ENCODE measurements around the gene PROSER2. TPM values are rescaled to one million over a fixed set of nuclear protein-coding genes. Genes with fewer than 3 reads are reported as not detected.

PROSER2 gene
- total RNA-seq, 1 experiment from 2014 or later = 19.5 TPM

DNA sequence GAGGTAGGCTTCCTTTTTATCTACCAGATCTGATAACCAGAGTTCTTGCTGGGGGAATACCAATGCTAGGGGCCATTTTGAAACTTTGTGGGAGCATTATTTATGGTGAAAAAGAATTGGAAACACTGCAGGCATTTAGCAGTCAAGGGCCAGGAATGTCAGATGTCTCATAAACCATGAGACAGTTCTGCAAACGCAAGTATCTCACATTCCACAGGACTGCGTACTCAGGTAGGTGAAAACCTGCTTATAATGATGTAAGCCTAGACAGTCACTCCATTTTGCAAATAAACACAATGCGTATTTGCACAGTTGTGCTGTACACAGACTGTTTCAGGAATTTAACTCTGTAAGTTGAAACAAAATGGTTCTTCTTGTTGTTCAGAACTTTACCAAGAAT, 47.1 kb upstream of the PROSER2 start:
- CTCF ChIA-PET = no interaction called here
- H3K27me3 Mint-ChIP-seq (ENCODE audit: unreplicated experiment) = no peaks in the 10 kb centered on the region
- no peaks in the 10 kb centered on the region for H3K36me3 Mint-ChIP-seq (ENCODE audit: insufficient read depth, unreplicated experiment)
- H3K4me1 Mint-ChIP-seq (ENCODE audit: low read depth, unreplicated experiment) = no peaks in the 10 kb centered on the region
- no peak overlapping the region for H3K27ac Mint-ChIP-seq (ENCODE audit: unreplicated experiment)
- no TSS peak for BruUV-seq (replicated peaks)
- DNase-seq = no peak
- intact Hi-C loops (cut with micrococcal nuclease; ENCODE audit: unreplicated experiment) = no loop called here
- no peak overlapping the region for H3K4me3 Mint-ChIP-seq (ENCODE audit: low read depth, unreplicated experiment)
- no peaks in the 10 kb centered on the region for H3K9me3 Mint-ChIP-seq (ENCODE audit: low read depth, unreplicated experiment)
- TF ChIP-seq, protein P1, sequence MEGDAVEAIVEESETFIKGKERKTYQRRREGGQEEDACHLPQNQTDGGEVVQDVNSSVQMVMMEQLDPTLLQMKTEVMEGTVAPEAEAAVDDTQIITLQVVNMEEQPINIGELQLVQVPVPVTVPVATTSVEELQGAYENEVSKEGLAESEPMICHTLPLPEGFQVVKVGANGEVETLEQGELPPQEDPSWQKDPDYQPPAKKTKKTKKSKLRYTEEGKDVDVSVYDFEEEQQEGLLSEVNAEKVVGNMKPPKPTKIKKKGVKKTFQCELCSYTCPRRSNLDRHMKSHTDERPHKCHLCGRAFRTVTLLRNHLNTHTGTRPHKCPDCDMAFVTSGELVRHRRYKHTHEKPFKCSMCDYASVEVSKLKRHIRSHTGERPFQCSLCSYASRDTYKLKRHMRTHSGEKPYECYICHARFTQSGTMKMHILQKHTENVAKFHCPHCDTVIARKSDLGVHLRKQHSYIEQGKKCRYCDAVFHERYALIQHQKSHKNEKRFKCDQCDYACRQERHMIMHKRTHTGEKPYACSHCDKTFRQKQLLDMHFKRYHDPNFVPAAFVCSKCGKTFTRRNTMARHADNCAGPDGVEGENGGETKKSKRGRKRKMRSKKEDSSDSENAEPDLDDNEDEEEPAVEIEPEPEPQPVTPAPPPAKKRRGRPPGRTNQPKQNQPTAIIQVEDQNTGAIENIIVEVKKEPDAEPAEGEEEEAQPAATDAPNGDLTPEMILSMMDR (IDR thresholded peaks at IDR 0.05; ENCODE audit: unreplicated experiment) = no peak

DNA sequence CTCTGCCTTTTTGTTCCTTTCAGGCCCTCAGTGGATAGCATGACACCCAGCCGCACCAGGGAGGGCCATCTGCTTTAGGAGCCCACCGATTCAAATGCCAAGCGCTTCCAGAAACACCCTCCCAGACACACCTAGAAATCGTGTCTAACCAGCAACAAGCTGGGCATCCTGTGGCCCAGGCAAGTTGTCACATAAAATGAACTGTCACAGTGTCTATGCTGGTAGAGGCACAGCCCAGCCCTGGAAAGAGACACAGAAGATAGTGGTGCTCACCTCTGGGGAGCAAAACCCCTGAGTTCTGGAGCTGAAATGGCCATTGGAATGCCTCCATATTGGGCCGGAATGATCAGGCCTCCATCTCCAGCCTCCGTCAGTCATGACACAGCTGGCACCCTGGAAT, 42.0 kb upstream of the PROSER2 start:
- no peak overlapping the region for H3K4me3 Mint-ChIP-seq (ENCODE audit: low read depth, unreplicated experiment)
- no peaks in the 10 kb centered on the region for H3K27me3 Mint-ChIP-seq (ENCODE audit: unreplicated experiment)
- H3K4me1 Mint-ChIP-seq (ENCODE audit: low read depth, unreplicated experiment) = no peaks in the 10 kb centered on the region
- H3K9me3 Mint-ChIP-seq (ENCODE audit: low read depth, unreplicated experiment) = no peaks in the 10 kb centered on the region
- TF ChIP-seq, protein P1 (IDR thresholded peaks at IDR 0.05; ENCODE audit: unreplicated experiment) = no peak
- DNase-seq = no peak
- CTCF ChIA-PET = interaction anchor here (0.6 kb wide), 1 partner anchor 201 kb away, joined by 3 read pairs; no protein-coding TSS in a partner anchor
- H3K27ac Mint-ChIP-seq (ENCODE audit: unreplicated experiment) = no peak overlapping the region
- H3K36me3 Mint-ChIP-seq (ENCODE audit: insufficient read depth, unreplicated experiment) = no peaks in the 10 kb centered on the region
- no TSS peak for BruUV-seq (replicated peaks)
- intact Hi-C loops (cut with micrococcal nuclease; ENCODE audit: unreplicated experiment) = no loop called here

DNA sequence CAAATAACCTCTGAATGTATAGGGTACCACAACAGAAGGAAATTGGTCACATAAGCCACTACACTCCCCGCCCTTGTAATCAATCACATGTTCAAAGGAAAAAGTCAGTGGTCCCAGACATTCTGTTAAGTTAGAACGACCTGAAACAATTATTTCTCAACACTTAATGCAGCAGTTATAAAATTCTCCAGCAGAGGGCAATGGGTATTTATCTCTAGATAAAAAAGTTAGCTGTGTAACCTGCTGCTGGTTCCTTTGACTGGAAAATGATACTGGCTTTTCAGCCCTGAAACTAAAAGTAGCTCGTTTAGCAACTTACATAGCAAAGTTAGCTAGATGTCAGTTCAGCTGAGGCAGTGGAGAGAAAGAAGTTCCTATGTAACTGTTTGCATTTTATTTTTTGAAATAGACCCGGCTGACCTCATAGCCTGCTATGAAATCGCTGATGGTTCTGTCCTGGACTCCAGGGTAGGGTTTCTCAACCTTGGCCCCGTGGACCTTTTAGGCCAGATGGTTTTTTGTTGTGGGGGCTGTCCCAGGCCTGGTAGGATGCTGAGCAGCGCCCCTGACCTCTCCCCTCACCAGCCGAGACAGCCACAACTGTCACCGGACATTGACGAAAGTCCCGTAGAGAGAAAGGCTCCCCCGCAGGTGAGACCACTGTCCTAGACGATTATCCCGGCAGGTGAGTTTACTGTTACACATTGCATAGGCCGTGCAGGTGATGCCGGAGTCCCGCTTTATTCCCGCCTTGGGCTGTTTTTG, 40.2 kb upstream of the PROSER2 start:
- CTCF ChIA-PET = interaction anchor here (0.6 to 1.5 kb wide), 10 partner anchors 10 to 220 kb away, joined by 3 to 16 read pairs (median 4); no protein-coding TSS in a partner anchor
- H3K27ac Mint-ChIP-seq (ENCODE audit: unreplicated experiment) = no peak overlapping the region
- no peaks in the 10 kb centered on the region for H3K4me1 Mint-ChIP-seq (ENCODE audit: low read depth, unreplicated experiment)
- H3K9me3 Mint-ChIP-seq (ENCODE audit: low read depth, unreplicated experiment) = no peaks in the 10 kb centered on the region
- H3K4me3 Mint-ChIP-seq (ENCODE audit: low read depth, unreplicated experiment) = no peak overlapping the region
- no peaks in the 10 kb centered on the region for H3K36me3 Mint-ChIP-seq (ENCODE audit: insufficient read depth, unreplicated experiment)
- TF ChIP-seq, protein P1 (IDR thresholded peaks at IDR 0.05; ENCODE audit: unreplicated experiment) = peak; percentile 37
- DNase-seq = peak; percentile 41
- intact Hi-C loops (cut with micrococcal nuclease; ENCODE audit: unreplicated experiment) = loop anchor here (2.0 kb wide), 1 partner anchor 204 kb away; no protein-coding TSS in a partner anchor
- peaks cover 18% of the 10 kb centered on the region for H3K27me3 Mint-ChIP-seq (ENCODE audit: unreplicated experiment)
- no TSS peak for BruUV-seq (replicated peaks)

DNA sequence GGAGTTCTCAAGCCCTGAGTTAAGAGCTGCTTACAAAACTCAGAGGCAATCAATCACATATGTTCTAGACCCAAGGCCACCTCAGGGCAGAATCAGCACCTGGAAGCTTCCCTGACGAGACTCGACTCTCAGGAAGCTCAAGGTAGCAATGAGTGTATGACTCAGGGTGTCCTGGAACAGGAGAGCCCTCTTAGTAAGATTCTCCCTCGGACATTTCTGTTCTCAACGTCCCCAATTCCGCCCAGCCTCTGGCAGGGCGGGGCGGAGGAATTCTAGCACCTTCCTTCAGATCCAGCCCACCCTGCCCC, 39.6 kb upstream of the PROSER2 start:
- Mint-ChIP-seq H3K27me3 (ENCODE audit: unreplicated experiment) (peaks cover 23% of the 10 kb centered on the region), H3K4me1 (ENCODE audit: low read depth, unreplicated experiment) (no peaks in the 10 kb centered on the region), H3K4me3 (ENCODE audit: low read depth, unreplicated experiment) (no peak overlapping the region), H3K9me3 (ENCODE audit: low read depth, unreplicated experiment) (no peaks in the 10 kb centered on the region), H3K36me3 (ENCODE audit: insufficient read depth, unreplicated experiment) (no peaks in the 10 kb centered on the region), H3K27ac (ENCODE audit: unreplicated experiment) (no peak overlapping the region)
- intact Hi-C loops (cut with micrococcal nuclease; ENCODE audit: unreplicated experiment) = loop anchor here (2.0 kb wide), 1 partner anchor 203 kb away; no protein-coding TSS in a partner anchor
- TF ChIP-seq, protein P1 (IDR thresholded peaks at IDR 0.05; ENCODE audit: unreplicated experiment) = no peak
- no peak for DNase-seq
- CTCF ChIA-PET = interaction anchor here (0.6 to 1.5 kb wide), 7 partner anchors 9 to 203 kb away, joined by 3 to 16 read pairs (median 4); no protein-coding TSS in a partner anchor
- BruUV-seq (replicated peaks) = no TSS peak
